OCI-LY7 (cell line): ENCODE results near the gene KIF6. TPM values are rescaled to one million over a fixed set of nuclear protein-coding genes. Genes with fewer than 3 reads are reported as not detected.

ENCODE experiments used
- BruUV-seq: library from RNA; stranded (reverse); fragments of 400-500 nt; replicated peaks from 2 replicates; lab custom pipeline; 2021; lab: Mats Ljungman, UMichigan
- CTCF ChIA-PET: fragments of 300-600 bp; sonication (Branson Sonifier 250); formaldehyde crosslinking; loops from one replicate; lab custom pipeline; 2022; ENCODE audit warnings: antibody characterized with exemption; ENCODE audit not compliant: unreplicated experiment; lab: Charles Lee
- POLR2A ChIA-PET: fragments of 300-600 bp; sonication (Branson Sonifier 250); formaldehyde crosslinking; loops from one replicate; lab custom pipeline; 2022; ENCODE audit warnings: antibody characterized with exemption; lab: Charles Lee
- DNase-seq: peaks from one replicate; pipeline ENCODE4 v3.0.0-alpha.2; 2015; ENCODE audit warnings: low spot score
- H2AFZ ChIP-seq: fragments of 200-600 bp; sonication (generic), shearing (Covaris generic); 2 replicates; pipeline ENCODE4 v1.6.1; 2014; ENCODE audit warnings: mild to moderate bottlenecking, antibody characterized with exemption, low read length, moderate library complexity
- H3K27ac ChIP-seq: fragments of 200-600 bp; sonication (generic); 2 replicates; pipeline ENCODE4 v1.5.1; 2014; ENCODE audit warnings: mixed run types, low read depth, mild to moderate bottlenecking, moderate library complexity, low read length, inconsistent platforms; ENCODE audit not compliant: poor library complexity, severe bottlenecking
- H3K36me3 ChIP-seq: fragments of 200-600 bp; sonication (generic); 2 replicates; pipeline ENCODE4 v1.6.1; 2014; ENCODE audit warnings: mild to moderate bottlenecking, antibody characterized with exemption, low read length, moderate library complexity, mixed read lengths; ENCODE audit not compliant: insufficient read depth
- H3K4me1 ChIP-seq: fragments of 200-600 bp; sonication (generic); 2 replicates; pipeline ENCODE4 v1.5.1; 2014; ENCODE audit warnings: mild to moderate bottlenecking, low read length; ENCODE audit not compliant: insufficient read depth, poor library complexity, severe bottlenecking
- H3K4me2 ChIP-seq: fragments of 200-600 bp; sonication (generic); 2 replicates; pipeline ENCODE4 v1.6.1; 2014; ENCODE audit warnings: mild to moderate bottlenecking, low read length
- H3K4me3 ChIP-seq: fragments of 200-600 bp; sonication (generic); 2 replicates; pipeline ENCODE4 v1.5.1; 2014; ENCODE audit warnings: mild to moderate bottlenecking, low read depth, low read length; ENCODE audit not compliant: poor library complexity, severe bottlenecking
- H3K79me2 ChIP-seq: fragments of 200-600 bp; sonication (generic); 2 replicates; pipeline ENCODE4 v1.6.1; 2016; ENCODE audit warnings: low read depth, mild to moderate bottlenecking, low read length, moderate library complexity, mixed read lengths; ENCODE audit not compliant: insufficient read depth
- H3K9me2 ChIP-seq: fragments of 200-600 bp; sonication (generic); 2 replicates; pipeline ENCODE4 v1.6.1; 2016; ENCODE audit warnings: mild to moderate bottlenecking, low read length, mixed read lengths; ENCODE audit not compliant: insufficient read depth
- H3K9me3 ChIP-seq: fragments of 200-600 bp; sonication (generic); 2 replicates; pipeline ENCODE4 v1.6.1; 2014; ENCODE audit warnings: mild to moderate bottlenecking, mixed run types, low read length, mixed read lengths
- H4K20me1 ChIP-seq: fragments of 200-600 bp; sonication (generic); 2 replicates; pipeline ENCODE4 v1.6.1; 2014; ENCODE audit warnings: mild to moderate bottlenecking, antibody characterized with exemption, low read length, moderate library complexity, mixed read lengths; ENCODE audit not compliant: insufficient read depth
- EZH2phosphoT487 ChIP-seq: fragments of 200-600 bp; sonication (generic); IDR thresholded peaks from 2 replicates; pipeline ENCODE4 v1.6.1; 2018; ENCODE audit warnings: low read depth, borderline replicate concordance, mild to moderate bottlenecking, mixed run types, antibody characterized with exemption, low read length, moderate library complexity, mixed read lengths
- intact Hi-C: fragments of 100-400 bp; cut with micrococcal nuclease; formaldehyde crosslinking; loops from one replicate; pipeline ENCODE4 v1.10.0; 2022; ENCODE audit not compliant: unreplicated experiment
- total RNA-seq, 2 experiments: library from RNA; depleted of rRNA in 1 of 2; stranded (reverse); fragments of >200 nt in 1 of 2; shearing (Covaris generic) in 1 of 2; gene quantifications; 2 replicates each; pipeline ENCODE4 v1.2.3, GENCODE V29; 2014 to 2022
- TF ChIP-seq, protein P1 (sequence below): fragments of 200-600 bp; sonication (generic); conservative IDR thresholded peaks from 2 replicates; pipeline ENCODE4 v1.5.1; 2014; ENCODE audit warnings: mild to moderate bottlenecking, antibody characterized with exemption, low read length, moderate library complexity, mixed read lengths

The KIF6 gene
- total RNA-seq, 2 experiments from 2014 or later: not detected

DNA sequence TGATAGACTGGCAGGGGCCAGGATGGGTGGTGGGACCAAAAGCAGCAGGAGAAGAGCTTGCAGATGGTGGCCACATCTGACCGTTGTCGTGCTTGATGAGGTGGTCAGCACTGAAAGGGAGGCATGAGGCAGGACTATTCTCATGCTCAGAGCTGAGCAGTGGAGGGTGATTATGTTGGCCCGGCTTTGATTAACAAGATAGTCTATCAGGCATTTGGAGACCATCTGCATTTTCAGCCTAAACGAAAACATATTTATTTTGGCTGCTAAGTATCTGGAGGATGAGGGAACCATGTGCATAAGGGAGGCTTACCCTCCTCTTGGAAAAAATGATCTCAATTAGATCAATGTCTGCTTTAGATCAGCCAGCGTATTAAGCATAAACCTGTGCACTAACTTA is 261.1 kb downstream of the KIF6 start:
- H3K79me2 ChIP-seq: no peaks in the 10 kb centered on the region
- no peaks in the 10 kb centered on the region for H3K9me2 ChIP-seq
- no peaks in the 10 kb centered on the region for H3K9me3 ChIP-seq
- POLR2A ChIA-PET: no interaction called here
- no peaks in the 10 kb centered on the region for H4K20me1 ChIP-seq
- CTCF ChIA-PET: no interaction called here
- no peak overlapping the region for H2AFZ ChIP-seq
- no peaks in the 10 kb centered on the region for H3K4me1 ChIP-seq
- H3K27ac ChIP-seq: no peak overlapping the region
- H3K36me3 ChIP-seq: no peaks in the 10 kb centered on the region
- TF ChIP-seq, protein P1, sequence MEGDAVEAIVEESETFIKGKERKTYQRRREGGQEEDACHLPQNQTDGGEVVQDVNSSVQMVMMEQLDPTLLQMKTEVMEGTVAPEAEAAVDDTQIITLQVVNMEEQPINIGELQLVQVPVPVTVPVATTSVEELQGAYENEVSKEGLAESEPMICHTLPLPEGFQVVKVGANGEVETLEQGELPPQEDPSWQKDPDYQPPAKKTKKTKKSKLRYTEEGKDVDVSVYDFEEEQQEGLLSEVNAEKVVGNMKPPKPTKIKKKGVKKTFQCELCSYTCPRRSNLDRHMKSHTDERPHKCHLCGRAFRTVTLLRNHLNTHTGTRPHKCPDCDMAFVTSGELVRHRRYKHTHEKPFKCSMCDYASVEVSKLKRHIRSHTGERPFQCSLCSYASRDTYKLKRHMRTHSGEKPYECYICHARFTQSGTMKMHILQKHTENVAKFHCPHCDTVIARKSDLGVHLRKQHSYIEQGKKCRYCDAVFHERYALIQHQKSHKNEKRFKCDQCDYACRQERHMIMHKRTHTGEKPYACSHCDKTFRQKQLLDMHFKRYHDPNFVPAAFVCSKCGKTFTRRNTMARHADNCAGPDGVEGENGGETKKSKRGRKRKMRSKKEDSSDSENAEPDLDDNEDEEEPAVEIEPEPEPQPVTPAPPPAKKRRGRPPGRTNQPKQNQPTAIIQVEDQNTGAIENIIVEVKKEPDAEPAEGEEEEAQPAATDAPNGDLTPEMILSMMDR: no peak
- no peak for TF ChIP-seq EZH2phosphoT487
- H3K4me3 ChIP-seq: no peak overlapping the region
- BruUV-seq: no TSS peak
- no peak for DNase-seq
- H3K4me2 ChIP-seq: no peak overlapping the region
- intact Hi-C loops: no loop called here

DNA sequence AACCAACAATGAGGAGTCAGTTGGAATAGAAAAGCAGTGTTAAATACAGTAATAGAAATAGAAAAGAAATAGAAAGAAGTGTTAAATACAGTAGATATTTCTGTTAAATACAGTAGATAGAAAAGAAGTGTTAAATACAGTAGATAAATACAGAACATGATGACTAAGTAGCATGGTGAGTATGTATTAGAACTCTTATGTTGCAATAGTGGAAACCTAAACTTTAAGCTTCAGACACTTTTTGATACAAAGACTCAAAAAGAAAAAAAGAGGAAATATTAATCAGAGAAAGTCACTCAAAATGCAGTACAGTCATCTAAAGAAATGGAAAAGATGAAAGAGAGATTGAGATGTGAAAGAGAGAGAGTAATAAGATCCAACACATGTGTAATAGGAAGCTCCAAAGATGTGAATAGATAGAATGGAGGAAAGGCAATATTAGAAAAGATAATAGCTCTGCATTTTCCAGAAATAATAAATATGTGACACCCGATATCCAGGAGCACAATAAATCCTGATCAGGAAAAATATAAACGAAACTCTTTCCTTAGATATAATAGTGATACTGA is 271.2 kb downstream of the KIF6 start:
- Histone ChIP-seq H3K9me2 (no peaks in the 10 kb centered on the region), H2AFZ (no peak overlapping the region), H3K27ac (no peak overlapping the region), H3K36me3 (no peaks in the 10 kb centered on the region), H4K20me1 (no peaks in the 10 kb centered on the region), H3K4me3 (no peak overlapping the region), H3K4me1 (no peaks in the 10 kb centered on the region), H3K9me3 (no peaks in the 10 kb centered on the region), H3K79me2 (no peaks in the 10 kb centered on the region), H3K4me2 (no peak overlapping the region)
- ChIA-PET POLR2A (interaction anchor here (0.7 kb wide), 2 partner anchors 1203 to 1511 kb away, joined by 3 to 6 read pairs; no protein-coding TSS in a partner anchor), CTCF (no interaction called here)
- DNase-seq: no peak
- intact Hi-C loops: no loop called here
- BruUV-seq: no TSS peak
- TF ChIP-seq, protein P1: no peak
- TF ChIP-seq EZH2phosphoT487: no peak

DNA sequence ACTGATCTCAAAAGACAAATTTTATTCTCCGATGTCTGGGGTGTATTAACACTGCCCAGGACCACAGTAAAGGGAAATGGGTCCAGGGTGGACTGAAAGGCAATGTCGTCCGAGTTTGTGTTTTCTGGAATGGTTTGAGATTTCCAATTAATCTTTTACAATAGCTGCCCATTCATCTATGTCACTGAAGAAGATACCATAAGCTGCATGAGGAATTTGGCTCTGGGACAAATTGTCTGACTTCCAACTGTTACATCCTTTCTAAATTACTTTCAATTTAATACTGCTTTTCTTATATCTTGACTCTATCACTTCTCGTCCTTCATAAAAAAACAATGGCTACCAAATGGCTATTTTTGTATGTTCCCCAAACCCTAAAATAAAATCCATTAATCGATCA is 272.0 kb downstream of the KIF6 start:
- TF ChIP-seq, protein P1: no peak
- TF ChIP-seq EZH2phosphoT487: no peak
- Histone ChIP-seq H3K4me3 (no peak overlapping the region), H3K79me2 (no peaks in the 10 kb centered on the region), H4K20me1 (no peaks in the 10 kb centered on the region), H3K27ac (no peak overlapping the region), H3K36me3 (no peaks in the 10 kb centered on the region), H3K9me3 (no peaks in the 10 kb centered on the region), H2AFZ (no peak overlapping the region), H3K4me1 (no peaks in the 10 kb centered on the region), H3K9me2 (no peaks in the 10 kb centered on the region), H3K4me2 (no peak overlapping the region)
- BruUV-seq: no TSS peak
- ChIA-PET CTCF (no interaction called here), POLR2A (no interaction called here)
- no peak for DNase-seq
- intact Hi-C loops: no loop called here
